Urinary bladder (tissue), 4 donors: ENCODE results near the gene PHF2. TPM values are rescaled to one million over a fixed set of nuclear protein-coding genes. Genes with fewer than 3 reads are reported as not detected.

Experiments
- DNase-seq: peaks from one replicate; pipeline ENCODE4 v3.0.0-alpha.2; 2015; ENCODE audit errors: extremely low spot score
- H3K27ac ChIP-seq: one replicate; pipeline ENCODE4 v1.5.1; 2013; ENCODE audit warnings: low read depth, mild to moderate bottlenecking, moderate library complexity
- H3K36me3 ChIP-seq: one replicate; pipeline ENCODE4 v1.6.1; 2013; ENCODE audit warnings: mild to moderate bottlenecking, moderate library complexity; ENCODE audit not compliant: insufficient read depth
- H3K4me1 ChIP-seq: one replicate; pipeline ENCODE4 v1.6.1; 2013; ENCODE audit warnings: mild to moderate bottlenecking, moderate library complexity; ENCODE audit not compliant: insufficient read depth
- H3K4me3 ChIP-seq: one replicate; pipeline ENCODE4 v1.5.1; 2013; ENCODE audit warnings: low read depth, low read length
- WGBS: extraction: QIAGEN DNeasy Blood & Tissue Kit; methylation state at CpG from one replicate; pipeline ENCODE4 v1.1.7; 2013; 5-methylcytosine and 5-hydroxymethylcytosine counted together
- polyA plus RNA-seq: library from polyadenylated mRNA; stranded (reverse); fragments of 200-250 nt; gene quantifications from one replicate; pipeline ENCODE4 v1.2.3, GENCODE V29; 2013
- total RNA-seq: library from RNA; depleted of rRNA; stranded (reverse); fragments of >200 nt; gene quantifications from one replicate; pipeline ENCODE4 v1.2.3, GENCODE V29; 2014
- donor health status: healthy with polysubstance abuse.
- donor health status: healthy.

The PHF2 gene
- total and polyA plus RNA-seq, 2 donors = 20.0 to 33.1 TPM

DNA sequence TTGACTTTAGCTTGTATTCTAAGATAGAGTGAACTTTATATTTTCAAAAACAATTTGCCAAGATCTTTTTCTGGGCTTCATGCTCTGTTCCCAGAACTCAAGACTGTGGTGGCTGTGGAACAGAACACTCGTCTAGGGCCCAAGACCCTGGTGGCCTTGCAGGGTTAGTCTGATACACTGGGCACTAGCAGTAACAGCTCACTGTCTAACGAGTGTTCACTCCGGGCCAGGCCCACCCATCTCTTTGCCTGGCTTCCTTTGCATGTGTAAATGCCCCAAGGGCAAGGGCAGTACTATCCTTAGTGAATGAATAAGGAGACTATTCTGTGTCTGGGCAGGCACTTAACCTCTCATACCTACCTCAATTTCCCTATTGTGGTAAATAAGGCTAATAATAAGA, 47.4 kb downstream of the PHF2 start:
- no peaks in the 10 kb centered on the region for H3K36me3 ChIP-seq

GRCh38 chr9:93624431-93624834, 48.0 kb downstream of the PHF2 start:
- Histone ChIP-seq H3K4me3 (no peak overlapping the region), H3K4me1 (no peaks in the 10 kb centered on the region), H3K27ac (no peak overlapping the region), H3K36me3 (no peaks in the 10 kb centered on the region)
- WGBS = 95% methylated on average over 6 of the region's 6 CpGs
- DNase-seq = no peak

More for the DNA sequence above, 47.4 kb downstream of the PHF2 start:
- Histone ChIP-seq H3K27ac (no peak overlapping the region), H3K4me3 (no peak overlapping the region), H3K4me1 (no peaks in the 10 kb centered on the region)
- 91% methylated on average over 3 of the region's 3 CpGs for whole genome bisulfite sequencing
- no peak for DNase-seq

DNA sequence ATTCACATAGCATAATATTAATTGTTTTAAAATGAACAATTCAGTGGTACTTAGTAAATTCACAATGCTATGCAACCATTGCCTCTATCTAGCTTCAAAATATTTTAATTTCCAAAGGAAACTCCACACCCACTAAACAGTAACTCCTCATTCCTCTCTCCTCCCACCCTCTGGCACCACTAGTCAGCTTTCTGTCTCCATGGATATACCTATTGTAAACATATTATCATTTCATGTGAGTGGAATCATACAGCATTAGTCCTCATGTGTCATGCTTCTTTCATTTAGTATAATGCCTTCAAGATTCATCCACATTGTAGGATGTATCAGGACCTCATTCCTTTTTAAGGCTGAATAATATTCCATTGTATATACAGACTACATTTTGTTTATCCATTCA, 48.6 kb downstream of the PHF2 start:
- no peaks in the 10 kb centered on the region for H3K36me3 ChIP-seq
- H3K27ac ChIP-seq = no peak overlapping the region
- no peaks in the 10 kb centered on the region for H3K4me1 ChIP-seq
- no peak for DNase-seq
- H3K4me3 ChIP-seq = no peak overlapping the region

- Histone ChIP-seq H3K36me3 (no peaks in the 10 kb centered on the region), H3K4me3 (no peak overlapping the region), H3K4me1 (no peaks in the 10 kb centered on the region), H3K27ac (no peak overlapping the region)
- WGBS = 93% methylated on average over 11 of the region's 11 CpGs
- no peak for DNase-seq
Measured at GRCh38 chr9:93629920-93630319, 53.5 kb downstream of the PHF2 start.

DNA sequence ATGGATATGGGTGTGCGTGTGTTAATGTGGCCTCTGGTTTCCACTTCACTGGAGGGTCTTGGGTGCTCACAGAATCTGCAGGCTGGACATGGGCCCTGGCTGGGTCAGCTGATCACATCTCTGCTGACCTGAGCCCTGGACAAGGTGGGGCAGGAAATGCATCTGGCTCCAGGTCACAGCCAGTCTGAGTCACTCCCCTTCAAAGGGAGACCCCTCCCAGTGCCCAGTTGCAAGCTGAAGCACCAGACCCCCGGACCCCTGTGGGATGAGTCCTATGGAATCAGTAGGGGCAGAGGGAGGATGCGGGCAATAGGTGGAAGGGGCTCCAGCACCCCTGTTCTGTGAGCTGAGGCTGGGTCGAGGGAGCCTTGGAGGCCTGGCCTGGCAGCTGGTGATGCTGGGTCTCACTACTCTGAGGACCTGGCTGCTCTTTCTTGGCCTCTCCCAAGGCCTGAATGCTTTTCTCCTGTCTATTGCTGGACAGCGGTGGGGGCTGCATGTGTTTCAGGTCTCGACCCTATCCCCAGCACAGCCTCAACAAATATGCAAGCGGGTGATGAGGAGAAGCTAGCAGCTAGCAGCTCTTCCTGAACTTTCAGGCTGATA, 54.5 kb downstream of the PHF2 start:
- Histone ChIP-seq H3K4me3 (no peak overlapping the region), H3K4me1 (no peaks in the 10 kb centered on the region), H3K36me3 (no peaks in the 10 kb centered on the region), H3K27ac (no peak overlapping the region)
- no peak for DNase-seq
- 85% methylated on average over 7 of the region's 7 CpGs for WGBS

DNA sequence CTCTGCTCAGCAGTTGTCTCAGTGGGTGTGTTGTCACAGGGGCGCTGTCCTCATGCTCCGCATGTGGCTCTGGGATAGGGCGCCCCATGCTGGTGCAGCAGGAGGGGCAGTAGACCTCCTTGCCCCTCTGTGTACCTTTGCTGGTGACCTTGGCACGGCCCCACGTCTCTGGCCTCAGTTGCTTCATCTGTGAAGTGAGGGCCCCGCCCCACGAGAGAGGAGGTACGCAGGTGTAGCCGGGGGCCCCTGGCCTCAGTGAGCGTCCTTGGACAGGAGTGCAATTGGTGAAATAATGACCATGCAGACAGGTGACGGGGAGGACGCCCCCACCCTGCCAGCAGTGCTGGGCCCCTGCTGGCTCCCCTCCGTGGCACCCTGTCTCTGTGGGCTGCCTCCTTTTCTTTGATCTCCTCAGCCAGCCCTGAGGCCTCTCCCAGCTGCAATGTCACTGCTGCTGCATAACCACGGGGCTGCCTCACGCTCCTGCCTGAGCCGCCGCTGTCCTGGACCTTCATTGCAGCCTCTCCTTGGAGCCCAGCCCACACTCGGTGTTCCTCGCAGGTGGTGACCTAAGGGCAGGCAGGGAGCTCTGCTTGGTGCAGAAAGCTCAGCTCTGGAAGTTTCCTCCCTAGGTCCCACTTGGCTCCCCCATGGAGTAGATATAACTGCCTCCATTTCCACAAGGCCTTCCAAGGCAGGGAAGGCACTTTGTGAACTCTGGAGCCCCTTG, 57.3 kb downstream of the PHF2 start:
- H3K4me1 ChIP-seq = no peaks in the 10 kb centered on the region
- H3K4me3 ChIP-seq = no peak overlapping the region
- no peak overlapping the region for H3K27ac ChIP-seq
- H3K36me3 ChIP-seq = peaks cover 8% of the 10 kb centered on the region
- 85% methylated on average over 19 of the region's 19 CpGs for WGBS
- DNase-seq = no peak

DNA sequence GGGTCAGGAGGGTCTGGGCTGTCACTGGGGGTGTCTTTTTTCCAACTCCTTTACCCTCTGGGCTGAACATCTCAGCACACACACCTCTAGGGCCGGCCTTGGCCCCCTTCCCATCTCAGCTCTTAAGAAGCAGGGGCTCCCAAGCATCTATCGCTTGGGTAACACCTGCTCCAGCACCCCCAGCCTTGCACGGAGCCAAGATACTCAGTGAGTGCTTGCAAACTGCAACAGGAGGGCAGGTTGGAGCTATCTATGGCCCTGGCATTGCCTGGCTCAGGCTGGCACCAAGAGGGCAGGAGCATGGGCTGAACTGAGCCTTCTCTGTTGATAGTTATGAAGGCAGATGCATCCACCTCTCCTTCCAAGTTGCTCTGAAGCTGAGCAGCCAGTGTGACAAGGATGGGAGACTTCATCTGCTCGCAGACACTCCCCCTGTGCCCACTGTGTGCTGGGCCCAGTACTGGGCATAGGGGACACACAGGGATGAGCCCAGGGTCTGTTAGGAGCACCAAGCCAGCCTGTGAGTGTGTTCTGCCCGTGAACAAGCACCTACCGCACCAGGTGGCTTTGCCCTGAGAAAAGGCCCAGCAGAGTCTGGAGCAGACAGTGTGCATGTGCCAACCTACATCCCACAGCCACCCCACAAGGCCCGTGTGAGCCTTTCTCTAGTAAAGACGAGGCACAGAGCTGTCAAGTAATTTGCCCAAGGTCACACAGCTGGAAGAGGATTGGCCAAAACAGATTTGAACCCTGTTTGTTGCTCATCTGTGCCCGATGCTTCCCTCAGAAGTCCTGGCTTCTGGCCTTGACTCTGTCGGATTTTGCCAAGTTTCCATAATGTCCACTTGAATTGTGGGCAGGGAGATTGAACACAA, 58.2 kb downstream of the PHF2 start:
- Histone ChIP-seq H3K4me1 (no peaks in the 10 kb centered on the region), H3K27ac (no peak overlapping the region), H3K36me3 (peaks cover 8% of the 10 kb centered on the region), H3K4me3 (no peak overlapping the region)
- WGBS = 86% methylated on average over 10 of the region's 10 CpGs
- no peak for DNase-seq

- Histone ChIP-seq H3K27ac (no peak overlapping the region), H3K4me1 (no peaks in the 10 kb centered on the region), H3K36me3 (peaks cover 8% of the 10 kb centered on the region), H3K4me3 (no peak overlapping the region)
- 91% methylated on average over 13 of the region's 13 CpGs for WGBS
- no peak for DNase-seq
Measured at GRCh38 chr9:93635186-93636107, 59.1 kb downstream of the PHF2 start.

- WGBS = 97% methylated on average over 15 of the region's 15 CpGs
- DNase-seq = no peak
- no peak overlapping the region for H3K4me3 ChIP-seq
- no peaks in the 10 kb centered on the region for H3K4me1 ChIP-seq
- H3K27ac ChIP-seq = no peak overlapping the region
- H3K36me3 ChIP-seq = peaks cover 8% of the 10 kb centered on the region
Measured at GRCh38 chr9:93636172-93636661, 59.8 kb downstream of the PHF2 start.

GRCh38 chr9:93636667-93637066, 60.3 kb downstream of the PHF2 start:
- no peak for DNase-seq
- no peak overlapping the region for H3K4me3 ChIP-seq
- no peak overlapping the region for H3K27ac ChIP-seq
- H3K4me1 ChIP-seq = no peaks in the 10 kb centered on the region
- 87% methylated on average over 5 of the region's 5 CpGs for WGBS
- peaks cover 8% of the 10 kb centered on the region for H3K36me3 ChIP-seq

DNA sequence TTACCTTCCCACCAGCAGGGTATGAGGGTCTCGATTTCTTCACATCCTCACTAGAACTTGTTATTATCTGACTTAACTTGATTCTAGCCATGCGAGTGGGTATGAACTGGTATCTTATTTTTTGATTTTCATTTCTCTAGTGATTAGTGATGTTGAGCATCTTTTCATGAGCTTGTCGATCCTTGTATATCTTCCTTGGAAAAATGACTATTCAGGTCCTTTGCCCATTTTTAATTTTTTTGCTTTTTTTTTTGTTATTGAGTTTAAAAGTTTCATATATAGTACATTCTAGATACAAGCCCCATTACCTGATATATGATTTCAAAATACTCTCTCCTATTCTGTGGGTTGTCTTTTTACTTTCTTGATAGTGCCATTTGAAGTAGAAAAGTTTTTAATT, 61.5 kb downstream of the PHF2 start:
- no peak overlapping the region for H3K4me3 ChIP-seq
- no peaks in the 10 kb centered on the region for H3K4me1 ChIP-seq
- no peak for DNase-seq
- peaks cover 8% of the 10 kb centered on the region for H3K36me3 ChIP-seq
- WGBS = 98% methylated on average over 3 of the region's 3 CpGs
- no peak overlapping the region for H3K27ac ChIP-seq

GRCh38 chr9:93640027-93640426, 63.6 kb downstream of the PHF2 start:
- DNase-seq = no peak
- Histone ChIP-seq H3K4me3 (no peak overlapping the region), H3K27ac (no peak overlapping the region), H3K36me3 (peaks cover 8% of the 10 kb centered on the region), H3K4me1 (no peaks in the 10 kb centered on the region)
- WGBS = 98% methylated on average over 2 of the region's 2 CpGs

DNA sequence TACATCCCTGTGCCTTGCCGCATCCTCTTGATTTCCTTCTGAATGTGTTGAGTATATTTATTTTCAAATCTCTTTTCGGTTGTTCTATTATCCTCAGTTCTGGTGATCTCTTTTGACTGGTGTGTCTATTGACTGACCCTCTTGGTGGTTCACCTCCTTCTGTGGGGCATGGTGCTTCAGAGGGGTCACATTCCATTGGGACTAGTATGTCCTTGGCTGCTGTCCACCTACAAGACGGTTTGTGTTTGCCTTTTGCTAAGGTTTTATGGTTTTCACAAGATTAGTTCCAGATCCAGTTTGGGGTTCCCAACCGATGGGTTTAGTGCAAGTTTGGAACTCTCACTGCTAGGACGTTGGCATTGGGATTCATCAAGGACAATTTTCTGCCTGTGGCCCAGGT, 66.6 kb downstream of the PHF2 start:
- Histone ChIP-seq H3K4me1 (no peaks in the 10 kb centered on the region), H3K27ac (no peak overlapping the region), H3K36me3 (peaks cover 4% of the 10 kb centered on the region), H3K4me3 (no peak overlapping the region)
- WGBS = 58% methylated on average over 5 of the region's 5 CpGs
- no peak for DNase-seq
